Endothelial cell of umbilical vein (primary cell): Measurements from ENCODE around the gene PDCD6IP. TPM values are rescaled to one million over a fixed set of nuclear protein-coding genes. Genes with fewer than 3 reads are reported as not detected.

Source experiments
- BruUV-seq: library from RNA; stranded (reverse); fragments of 400-500 nt; replicated peaks from 2 replicates; lab custom pipeline; 2021; lab: Mats Ljungman, UMichigan
- CTCF ChIA-PET: fragments of 300-600, 350-600 bp; sonication (Branson Sonifier 250); formaldehyde crosslinking; loops from one replicate; lab custom pipeline; 2021; ENCODE audit warnings: antibody characterized with exemption, inconsistent platforms; lab: Charles Lee
- POLR2A ChIA-PET: fragments of 300-600, 350-600 bp; sonication (Branson Sonifier 250); formaldehyde crosslinking; loops from one replicate; lab custom pipeline; 2021; ENCODE audit warnings: antibody characterized with exemption, inconsistent platforms; lab: Charles Lee
- DNase-seq: peaks from one replicate; pipeline ENCODE4 v3.0.0-alpha.2; 2011; ENCODE audit warnings: low read depth, low spot score
- FAIRE-seq: peaks from 2 replicates; lab custom pipeline; 2011; peaks lifted over from hg19 to GRCh38; lab: Jason Lieb, UNC
- H2AFZ ChIP-seq: 2 replicates; pipeline ENCODE4 v1.6.0; 2012; ENCODE audit warnings: low read depth, low read length, control low read depth, inconsistent platforms
- H3K27ac ChIP-seq: 2 replicates; pipeline ENCODE4 v1.5.1; 2011; ENCODE audit warnings: low read depth, mild to moderate bottlenecking, control low read depth, low read length, moderate library complexity; ENCODE audit not compliant: insufficient read depth
- H3K27me3 ChIP-seq, 2 experiments: 2 replicates each; pipeline versions ENCODE4 v1.6.0 to v1.6.1; 2011; ENCODE audit warnings: low read length in 2 of 2, mixed read lengths in 1 of 2; ENCODE audit not compliant: control insufficient read depth in 2 of 2, insufficient read depth in 2 of 2
- H3K36me3 ChIP-seq, 2 experiments: 2 replicates in 1 of 2; 3 replicates in 1 of 2; pipeline ENCODE4 v1.5.1; 2011; ENCODE audit warnings: low read length in 2 of 2, mild to moderate bottlenecking in 1 of 2, moderate library complexity in 1 of 2; ENCODE audit not compliant: control insufficient read depth in 2 of 2, insufficient read depth in 2 of 2; ENCODE audit errors: extremely low read depth in 1 of 2
- H3K4me1 ChIP-seq: 3 replicates; pipeline ENCODE4 v1.5.1; 2011; ENCODE audit warnings: mild to moderate bottlenecking, low read length; ENCODE audit not compliant: control insufficient read depth, insufficient read depth; ENCODE audit errors: extremely low read depth
- H3K4me2 ChIP-seq: 2 replicates; pipeline ENCODE4 v1.6.1; 2011; ENCODE audit warnings: low read length, control low read depth, mixed read lengths; ENCODE audit not compliant: insufficient read depth
- H3K4me3 ChIP-seq, 3 experiments: fragments of 200-600 bp in 1 of 3; sonication (generic), shearing (Covaris generic) in 1 of 3; replicated peaks in 1 of 3; 2 replicates each; pipeline ENCODE4 v1.5.1; 2011 to 2016; ENCODE audit warnings: control low read depth in 3 of 3, low read length in 3 of 3, mild to moderate bottlenecking in 2 of 3, inconsistent platforms in 1 of 3, low read depth in 1 of 3, moderate library complexity in 1 of 3; ENCODE audit not compliant: insufficient read depth in 1 of 3
- H3K79me2 ChIP-seq: 2 replicates; pipeline ENCODE4 v1.6.0; 2012; ENCODE audit warnings: low read length, inconsistent platforms; ENCODE audit not compliant: control insufficient read depth, insufficient read depth
- H3K9ac ChIP-seq: replicated peaks from 2 replicates; pipeline ENCODE3; 2011; ENCODE audit warnings: low read length, control low read depth; ENCODE audit not compliant: insufficient read depth; ENCODE audit errors: extremely low read depth
- H3K9me1 ChIP-seq: replicated peaks from 3 replicates; pipeline ENCODE4 v1.6.0; 2011; ENCODE audit warnings: mild to moderate bottlenecking, low read length; ENCODE audit not compliant: control insufficient read depth, insufficient read depth; ENCODE audit errors: extremely low read depth
- H3K9me3 ChIP-seq: replicated peaks from 2 replicates; pipeline ENCODE4 v1.5.1; 2012; ENCODE audit warnings: low read length, inconsistent platforms; ENCODE audit not compliant: control insufficient read depth, insufficient read depth
- H4K20me1 ChIP-seq: replicated peaks from 2 replicates; pipeline ENCODE3; 2011; ENCODE audit warnings: mild to moderate bottlenecking, low read length; ENCODE audit not compliant: control insufficient read depth, insufficient read depth; ENCODE audit errors: extremely low read depth
- CTCF ChIP-seq, 2 donors: IDR thresholded peaks; 1 replicate in 1 of 2; 2 replicates in 1 of 2; pipeline ENCODE4 v1.5.1; 2011; ENCODE audit warnings: low read length in 2 of 2, mild to moderate bottlenecking in 2 of 2, moderate library complexity in 2 of 2, control low read depth in 1 of 2, inconsistent platforms in 1 of 2, low read depth in 1 of 2; ENCODE audit not compliant: insufficient read depth in 1 of 2; ENCODE audit errors: extremely low read depth in 1 of 2
- EZH2 ChIP-seq: IDR thresholded peaks from 2 replicates; pipeline ENCODE4 v1.6.1; 2012; ENCODE audit warnings: borderline replicate concordance, low read depth, mild to moderate bottlenecking, moderate library complexity, low read length, inconsistent platforms; ENCODE audit not compliant: severe bottlenecking
- FOS ChIP-seq: IDR thresholded peaks from 2 replicates; pipeline ENCODE4 v1.6.1; 2011; ENCODE audit warnings: mild to moderate bottlenecking, low read length, moderate library complexity, borderline replicate concordance; ENCODE audit not compliant: insufficient read depth
- GATA2 ChIP-seq: IDR thresholded peaks from 2 replicates; pipeline ENCODE4 v1.7.0; 2011; ENCODE audit warnings: low read depth, mild to moderate bottlenecking, moderate library complexity, mixed read lengths, low read length; ENCODE audit not compliant: insufficient read length, insufficient read depth
- JUN ChIP-seq: IDR thresholded peaks from 2 replicates; pipeline ENCODE4 v1.6.1; 2011; ENCODE audit warnings: borderline replicate concordance, low read depth; ENCODE audit not compliant: insufficient read length, insufficient read depth
- MAX ChIP-seq: IDR thresholded peaks from 2 replicates; pipeline ENCODE4 v1.6.1; 2011; ENCODE audit not compliant: insufficient read depth, insufficient read length
- MYC ChIP-seq: IDR thresholded peaks from one replicate; pipeline ENCODE4 v1.6.1; 2011; ENCODE audit warnings: mild to moderate bottlenecking, low read depth, low read length
- POLR2A ChIP-seq: IDR thresholded peaks from 2 replicates; pipeline ENCODE4 v1.6.1; 2012; ENCODE audit warnings: low read depth, mild to moderate bottlenecking, control low read depth, low read length
- POLR2AphosphoS5 ChIP-seq: IDR thresholded peaks from 2 replicates; pipeline ENCODE4 v1.6.1; 2012; ENCODE audit warnings: low read depth, mild to moderate bottlenecking, control low read depth, low read length, moderate library complexity; ENCODE audit not compliant: insufficient read depth
- dilution Hi-C: fragments of 300-500 bp; cut with MboI; formaldehyde crosslinking; loops from one replicate; pipeline ENCODE4 v1.15.0; 2019; ENCODE audit warnings: low sequenced_read_pairs; ENCODE audit not compliant: extremely low pct_ligation_motif_present
- intact Hi-C: fragments of 100-400 bp; cut with micrococcal nuclease; formaldehyde crosslinking; loops from one replicate; pipeline ENCODE4 v1.10.0; 2022
- polyA plus RNA-seq, 4 experiments: library from polyadenylated mRNA; depleted of rRNA in 3 of 4; stranded (reverse) in 3 of 4; unstranded in 1 of 4; fragments of >200 nt; gene quantifications; 2 replicates each; pipeline versions ENCODE4 v1.2.1 to v1.2.3, GENCODE V29; 2011 to 2012; ENCODE audit warnings: missing spikeins in 1 of 4
- total RNA-seq: library from RNA; stranded (reverse); gene quantifications from 2 replicates; pipeline ENCODE4 v1.2.3, GENCODE V29; 2021

PDCD6IP gene
- total and polyA plus RNA-seq, 2 donors (not counting 3 experiments of a cell fraction or from before 2014, with no cell fraction given), result 106 to 265 TPM

- no peak overlapping the region for H3K27ac ChIP-seq
- no peak overlapping the region for H3K4me3 ChIP-seq
- no peaks in the 10 kb centered on the region for H3K36me3 ChIP-seq
- H3K27me3 ChIP-seq, result no peaks in the 10 kb centered on the region
- POLR2A ChIA-PET, result no interaction called here
- H3K4me1 ChIP-seq, result peaks cover 18% of the 10 kb centered on the region
- H2AFZ ChIP-seq, result no peak overlapping the region
- DNase-seq (no peak), FAIRE-seq (no peak)
- intact Hi-C loops (loop anchor here (5.0 kb wide), 1 partner anchor 79 kb away; the partner anchor contains the start of gene CLASP2), dilution Hi-C loops (no loop called here)
- H3K9me1 ChIP-seq, result no peaks in the 10 kb centered on the region
- CTCF ChIA-PET, result interaction anchor here (2.0 kb wide), 1 partner anchor 9 kb away, joined by 22 read pairs; no protein-coding TSS in a partner anchor
- no peak overlapping the region for H3K9ac ChIP-seq
- TF ChIP-seq GATA2 (no peak), FOS (no peak), POLR2AphosphoS5 (no peak), CTCF (IDR thresholded peaks at IDR 0.05; ENCODE audit: extremely low read depth in 1 of 2, insufficient read depth in 1 of 2, low read depth in 1 of 2, low read length in 2 of 2) (no peak), EZH2 (no peak), MAX (no peak), POLR2A (no peak), JUN (no peak), MYC (no peak)
- BruUV-seq, result no TSS peak
- H3K4me2 ChIP-seq, result no peak overlapping the region
- H4K20me1 ChIP-seq, result no peaks in the 10 kb centered on the region
- peaks cover 22% of the 10 kb centered on the region for H3K79me2 ChIP-seq
- H3K9me3 ChIP-seq, result no peaks in the 10 kb centered on the region
These were observed 2.4 kb upstream of the PDCD6IP start for GRCh38 chr3:33795856-33796536.
